Ureter (tissue), 1 donor: ENCODE data around the gene ARFIP2. TPM values are rescaled to one million over a fixed set of nuclear protein-coding genes. Genes with fewer than 3 reads are reported as not detected.

Experiments
- DNase-seq: peaks from one replicate; pipeline ENCODE4 v3.0.0-alpha.2; 2020; ENCODE audit warnings: low spot score
- total RNA-seq: library from RNA; stranded (reverse); gene quantifications from one replicate; pipeline ENCODE4 v1.2.4, GENCODE V29; 2023
- donor health status: DM: yes; HTN: yes; CAD: no.

Gene ARFIP2
- total RNA-seq, 1 donor from 2014 or later = 49.3 TPM

DNA sequence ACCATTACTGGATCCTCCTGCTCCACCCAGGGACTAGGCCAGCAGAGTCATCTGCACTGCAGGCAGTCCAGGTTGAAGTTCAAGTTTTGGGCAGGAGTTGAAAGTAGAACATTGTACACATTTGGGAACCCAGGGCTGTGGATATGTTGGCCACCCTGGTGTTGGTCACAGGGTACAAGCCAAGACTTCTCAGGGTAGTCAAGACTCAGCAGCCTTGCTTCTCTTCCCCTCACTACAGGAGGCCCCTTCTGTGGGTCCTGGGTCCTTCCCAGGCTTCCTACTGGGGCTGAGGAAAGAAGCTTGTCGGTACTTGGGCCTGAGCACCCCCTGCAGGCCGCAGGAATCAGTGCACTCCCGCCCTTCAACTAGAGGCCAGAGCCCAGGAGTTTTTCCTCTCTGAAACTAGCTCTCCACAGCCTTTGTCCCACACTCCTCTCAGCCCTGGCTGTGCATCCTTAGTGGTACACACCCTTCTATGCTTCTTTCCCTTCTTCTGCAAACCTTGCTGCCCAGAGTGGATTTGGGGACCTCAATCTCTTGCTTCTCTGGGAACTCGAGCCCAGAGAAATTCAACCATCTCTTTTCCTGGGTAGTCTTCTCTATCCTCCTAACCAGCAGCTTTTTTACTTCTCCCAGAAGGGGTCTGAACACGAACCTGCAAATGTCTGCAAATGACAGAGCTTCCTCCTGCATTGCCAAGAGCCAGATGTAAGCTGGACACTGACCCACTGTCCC, 37.7 kb downstream of the ARFIP2 start:
- DNase-seq = peak; percentile 64

DNA sequence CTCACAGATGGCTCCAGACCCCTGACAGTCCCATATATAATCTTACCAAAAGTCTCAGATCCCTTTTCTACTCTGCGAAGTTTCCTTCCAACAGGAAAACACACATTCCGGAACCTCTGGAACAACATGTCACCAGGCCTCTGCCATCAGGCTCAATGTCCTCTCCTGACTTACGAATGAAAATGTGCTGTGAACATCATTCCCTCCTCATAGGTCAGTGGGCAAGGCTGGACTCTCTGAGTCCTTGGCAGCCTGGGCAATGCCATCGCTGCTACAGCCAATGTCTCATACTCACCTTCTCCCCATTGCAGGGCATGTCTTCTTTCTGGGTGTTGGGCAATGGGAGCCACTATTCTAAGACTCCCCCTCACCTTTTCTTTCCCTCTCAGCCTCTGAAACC, 38.7 kb downstream of the ARFIP2 start:
- no peak for DNase-seq

DNA sequence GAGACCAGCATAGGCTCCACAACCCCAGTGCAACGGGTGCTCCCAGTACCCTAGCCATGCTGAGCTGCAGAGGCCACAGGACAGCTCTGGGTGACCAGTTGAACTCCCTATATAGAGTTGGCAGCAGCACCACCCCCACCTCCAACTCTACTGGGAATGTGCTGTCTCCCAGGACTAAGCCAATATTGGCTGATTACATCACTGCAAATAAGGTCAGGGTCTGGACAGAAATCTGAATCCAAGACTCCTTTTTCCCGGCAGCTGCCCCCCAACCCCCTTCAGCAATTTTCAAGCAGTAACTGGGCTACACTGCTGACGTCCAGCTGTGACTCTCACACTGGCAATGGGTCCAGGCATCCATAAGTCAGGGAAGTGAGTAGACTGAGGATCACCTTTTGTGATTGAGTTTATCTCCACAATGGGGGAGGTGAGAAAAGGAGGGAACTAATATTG, 40.2 kb downstream of the ARFIP2 start, which contains the start of gene HPX:
Gene HPX (minus strand): TSS at position 82 of the 453 bp plus-strand sequence. CDS start 24 bp downstream, at position 58.
- DNase-seq = no peak

DNA sequence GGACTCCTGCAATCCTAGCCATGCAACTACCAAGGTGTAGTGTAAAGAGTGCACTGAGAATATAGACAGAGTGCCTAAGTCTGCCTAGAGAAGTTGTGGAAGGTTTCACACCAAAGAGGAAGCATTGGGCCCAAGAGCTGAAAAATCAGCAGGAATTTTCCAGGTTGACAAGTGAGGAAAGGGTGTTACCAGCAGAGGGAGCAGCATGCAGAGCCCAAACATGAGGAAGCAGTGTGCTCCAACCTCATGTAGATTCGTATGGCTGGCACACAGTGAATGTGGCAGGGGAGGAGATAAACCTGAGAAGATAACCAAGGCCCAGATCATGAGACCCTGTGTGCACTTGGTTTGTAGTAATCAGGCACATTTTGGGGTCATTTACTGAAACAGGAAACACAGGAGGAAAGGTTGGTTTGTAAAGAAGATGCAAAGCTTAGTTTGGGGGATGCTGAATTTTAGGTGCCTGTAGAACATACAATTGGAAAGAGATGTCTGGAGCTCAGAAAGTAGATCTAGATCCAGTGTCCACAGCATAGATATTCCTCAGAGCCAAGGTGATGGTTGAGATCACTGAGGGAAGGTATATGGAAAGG, 42.1 kb downstream of the ARFIP2 start:
- DNase-seq = peak; percentile 59

DNA sequence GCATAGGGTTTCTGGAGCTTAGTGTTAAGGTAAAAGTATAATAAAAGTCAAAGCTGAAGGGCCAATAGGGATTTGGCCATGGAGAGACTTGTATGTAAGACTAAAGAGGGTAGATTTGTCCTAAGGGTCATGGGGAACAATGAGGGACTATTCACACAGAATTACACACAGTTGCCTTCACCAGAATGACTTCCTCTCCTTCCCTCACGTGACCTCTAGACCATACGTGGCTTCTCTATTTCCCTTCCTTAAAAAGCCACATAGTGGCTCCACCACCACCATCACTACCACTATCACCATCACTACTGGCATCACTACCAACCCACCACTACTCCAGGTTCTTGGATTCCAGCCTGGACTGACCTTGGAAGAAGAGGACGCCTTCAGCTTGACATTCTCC, 43.1 kb downstream of the ARFIP2 start:
- no peak for DNase-seq

DNA sequence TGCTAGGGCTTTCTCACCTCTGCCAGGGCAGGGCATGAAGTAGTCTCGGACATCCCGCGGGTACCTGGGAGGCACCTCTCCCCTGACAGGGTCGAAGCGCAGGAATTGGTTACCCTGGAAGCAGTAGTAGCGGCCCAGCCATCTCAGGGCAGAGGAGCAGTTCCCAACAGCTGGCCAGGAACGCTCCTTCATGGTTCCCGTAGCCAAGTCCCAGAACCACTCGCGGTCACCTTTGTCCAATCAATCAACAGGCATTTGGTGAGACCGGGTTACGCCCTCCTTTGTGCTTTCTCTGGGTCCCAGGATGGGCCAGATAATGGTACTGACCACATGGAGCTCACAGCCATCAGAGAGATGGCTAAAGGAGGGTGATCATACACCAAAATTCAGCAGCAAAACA, 43.7 kb downstream of the ARFIP2 start:
- no peak for DNase-seq

DNA sequence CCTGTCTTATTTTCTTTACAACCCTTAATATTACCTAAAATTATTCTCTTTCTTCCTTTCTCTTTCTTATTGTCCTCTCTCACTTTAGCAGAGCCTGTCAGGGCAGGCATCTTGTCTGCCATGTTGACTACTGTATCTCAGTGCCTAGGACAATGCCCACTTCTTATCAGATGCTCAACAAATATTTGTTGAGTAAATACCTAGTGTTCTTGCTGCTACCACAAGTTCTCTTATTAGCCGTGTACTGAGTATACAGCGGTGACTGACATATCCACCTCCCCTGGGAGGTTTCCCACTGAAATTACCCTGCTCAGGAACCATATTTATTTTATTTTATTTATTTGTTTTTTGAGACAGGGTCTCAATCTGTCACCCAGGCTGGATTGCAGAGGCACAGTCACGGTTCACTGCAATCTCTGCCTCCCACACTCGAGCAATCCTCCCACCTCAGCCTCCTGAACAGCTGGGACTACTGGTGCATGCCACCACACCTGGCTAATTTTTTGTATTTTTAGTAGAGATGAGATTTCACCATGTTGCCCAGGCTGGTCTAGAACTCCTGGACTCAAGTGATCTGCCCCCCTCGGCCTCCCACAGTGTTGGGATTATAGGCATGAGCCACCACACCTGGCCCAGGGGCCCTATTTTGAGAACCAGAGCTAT, 47.0 kb downstream of the ARFIP2 start:
- DNase-seq = no peak

DNA sequence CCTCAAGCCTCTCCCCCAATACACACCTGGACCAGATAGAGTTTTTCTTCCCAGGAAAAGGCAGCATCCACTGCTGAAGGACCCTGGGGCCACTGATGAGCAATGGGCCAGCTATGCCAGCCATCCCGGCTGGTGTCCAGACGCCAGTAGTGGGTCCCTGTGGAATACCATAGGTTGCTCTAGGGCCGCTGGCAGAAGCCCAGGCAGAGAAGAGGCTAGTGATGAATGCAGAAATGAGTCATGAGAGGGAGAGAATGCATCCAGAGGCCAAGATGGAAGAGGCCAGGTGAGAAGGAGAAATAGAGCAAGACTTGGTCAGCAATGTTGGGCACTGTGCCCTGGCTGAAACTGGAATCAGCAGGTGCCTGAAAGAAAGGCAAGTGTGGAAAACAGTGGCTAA, 49.3 kb downstream of the ARFIP2 start:
- no peak for DNase-seq

DNA sequence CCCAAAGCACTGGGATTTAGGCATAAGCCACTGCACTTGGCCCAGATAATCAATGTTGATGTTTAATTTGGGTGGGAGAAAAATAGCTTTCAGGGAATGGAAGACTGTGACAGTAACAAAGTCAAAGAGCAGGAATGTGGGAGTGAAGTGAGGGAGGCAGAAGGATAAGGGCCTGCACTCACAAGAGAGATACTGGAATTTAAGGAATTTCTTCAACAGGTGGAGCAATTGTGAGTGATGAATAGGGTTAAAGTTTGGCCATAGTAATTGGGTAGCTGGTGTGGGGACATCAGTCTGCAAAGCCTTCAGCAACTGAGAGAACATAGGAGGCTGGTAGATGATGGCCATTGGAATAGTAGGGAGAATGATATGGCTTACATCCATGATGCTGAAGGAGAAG, 53.6 kb downstream of the ARFIP2 start:
- no peak for DNase-seq

Other genes starting within 250 kb of the ARFIP2 start
- 49.5 TPM for gene FHIP1B, start 246.7 kb downstream of the ARFIP2 start, total RNA-seq
- 0.26 TPM for gene CNGA4, start 242.2 kb downstream of the ARFIP2 start, total RNA-seq
- gene CCKBR, start 221.5 kb downstream of the ARFIP2 start, total RNA-seq = not detected
- gene CAVIN3, start 160.8 kb downstream of the ARFIP2 start, total RNA-seq = 39.0 TPM
- 32.9 TPM for gene SMPD1, start 90.9 kb downstream of the ARFIP2 start, total RNA-seq
- gene APBB1, start 62.2 kb downstream of the ARFIP2 start, total RNA-seq = 24.9 TPM
- 1.2 TPM for gene HPX, start 40.3 kb downstream of the ARFIP2 start, total RNA-seq
- 21.1 TPM for gene TRIM3, start 7.4 kb downstream of the ARFIP2 start, total RNA-seq
- gene TIMM10B, start 170 bp upstream of the ARFIP2 start, total RNA-seq = 48.3 TPM
- 24.2 TPM for gene DNHD1, start 15.9 kb upstream of the ARFIP2 start, total RNA-seq
- 28.0 TPM for gene RRP8, start 122.3 kb upstream of the ARFIP2 start, total RNA-seq
- 192 TPM for gene ILK, start 122.4 kb upstream of the ARFIP2 start, total RNA-seq
- 176 TPM for gene TAF10, start 130.9 kb upstream of the ARFIP2 start, total RNA-seq
- gene TPP1, start 138.1 kb upstream of the ARFIP2 start, total RNA-seq = 60.0 TPM
- 26.0 TPM for gene DCHS1, start 174.5 kb upstream of the ARFIP2 start, total RNA-seq
- gene MRPL17, start 202.0 kb upstream of the ARFIP2 start, total RNA-seq = 50.2 TPM